Measurements from ENCODE around the gene PIWIL4.
"Not testable (repeated sequence)": the region's sequence is repeated elsewhere in the genome, so short reads cannot be mapped to it uniquely, and the experiment has no call there.

The PIWIL4 gene

GRCh38 chr11:94586546-94586945 is 19.4 kb downstream of the PIWIL4 start:
- no peak for DNase-seq

DNA sequence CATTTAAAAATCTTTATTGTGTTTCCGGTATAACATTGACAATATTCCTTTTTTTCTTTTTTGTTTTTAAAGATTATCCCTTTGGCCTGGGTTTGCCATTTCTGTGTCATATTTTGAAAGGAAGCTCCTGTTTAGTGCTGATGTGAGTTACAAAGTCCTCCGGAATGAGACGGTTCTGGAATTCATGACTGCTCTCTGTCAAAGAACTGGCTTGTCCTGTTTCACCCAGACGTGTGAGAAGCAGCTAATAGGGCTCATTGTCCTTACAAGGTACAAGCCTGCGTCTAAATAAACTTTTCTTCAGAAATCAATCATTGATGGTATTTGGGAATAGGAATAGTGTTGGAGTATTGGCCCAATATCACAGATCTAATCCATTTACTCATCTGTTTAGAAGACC is 19.8 kb downstream of the PIWIL4 start:
- DNase-seq = no peak

GRCh38 chr11:94588366-94588942 is 21.3 kb downstream of the PIWIL4 start:
- DNase-seq = no peak

DNA sequence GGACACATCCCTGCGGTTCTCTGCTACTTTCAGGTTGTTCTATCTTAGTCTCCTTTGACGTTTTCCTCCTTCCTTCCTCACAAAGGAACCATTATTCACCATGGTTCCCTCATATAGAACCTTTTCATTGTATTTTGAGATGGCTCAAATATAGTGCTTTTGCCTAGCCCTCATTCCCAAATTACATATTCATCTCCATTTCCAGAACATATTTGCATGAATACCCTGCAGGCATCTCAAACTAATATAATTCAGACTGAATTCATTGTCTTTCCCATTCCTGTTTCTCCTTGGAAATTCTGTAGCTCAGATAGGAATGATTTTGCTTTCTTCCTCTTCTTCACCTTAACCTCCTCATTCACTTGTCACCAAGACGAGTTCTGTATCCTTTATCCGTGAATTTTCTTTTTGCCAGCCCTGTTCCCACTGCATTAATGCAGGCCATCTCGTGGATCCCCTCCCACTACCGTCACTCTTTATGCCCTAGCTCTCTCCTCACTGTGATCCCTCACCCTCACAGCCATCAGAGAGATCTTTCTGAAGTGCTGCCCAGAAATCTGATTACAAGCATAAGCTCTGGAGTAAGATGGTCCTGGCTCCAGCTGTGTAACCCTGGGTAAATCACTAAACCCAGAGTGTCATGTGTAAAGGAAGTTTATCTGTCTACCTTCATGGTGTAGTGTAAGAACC is 23.3 kb downstream of the PIWIL4 start:
- no peak for DNase-seq

GRCh38 chr11:94593030-94593429 is 25.9 kb downstream of the PIWIL4 start:
- DNase-seq = no peak

- no peak for DNase-seq
Measured at GRCh38 chr11:94595076-94595475, 27.9 kb downstream of the PIWIL4 start.

GRCh38 chr11:94597896-94598295 is 30.7 kb downstream of the PIWIL4 start:
- peak; percentile 18 for DNase-seq

GRCh38 chr11:94599510-94599909 is 32.3 kb downstream of the PIWIL4 start:
- no peak for DNase-seq

DNA sequence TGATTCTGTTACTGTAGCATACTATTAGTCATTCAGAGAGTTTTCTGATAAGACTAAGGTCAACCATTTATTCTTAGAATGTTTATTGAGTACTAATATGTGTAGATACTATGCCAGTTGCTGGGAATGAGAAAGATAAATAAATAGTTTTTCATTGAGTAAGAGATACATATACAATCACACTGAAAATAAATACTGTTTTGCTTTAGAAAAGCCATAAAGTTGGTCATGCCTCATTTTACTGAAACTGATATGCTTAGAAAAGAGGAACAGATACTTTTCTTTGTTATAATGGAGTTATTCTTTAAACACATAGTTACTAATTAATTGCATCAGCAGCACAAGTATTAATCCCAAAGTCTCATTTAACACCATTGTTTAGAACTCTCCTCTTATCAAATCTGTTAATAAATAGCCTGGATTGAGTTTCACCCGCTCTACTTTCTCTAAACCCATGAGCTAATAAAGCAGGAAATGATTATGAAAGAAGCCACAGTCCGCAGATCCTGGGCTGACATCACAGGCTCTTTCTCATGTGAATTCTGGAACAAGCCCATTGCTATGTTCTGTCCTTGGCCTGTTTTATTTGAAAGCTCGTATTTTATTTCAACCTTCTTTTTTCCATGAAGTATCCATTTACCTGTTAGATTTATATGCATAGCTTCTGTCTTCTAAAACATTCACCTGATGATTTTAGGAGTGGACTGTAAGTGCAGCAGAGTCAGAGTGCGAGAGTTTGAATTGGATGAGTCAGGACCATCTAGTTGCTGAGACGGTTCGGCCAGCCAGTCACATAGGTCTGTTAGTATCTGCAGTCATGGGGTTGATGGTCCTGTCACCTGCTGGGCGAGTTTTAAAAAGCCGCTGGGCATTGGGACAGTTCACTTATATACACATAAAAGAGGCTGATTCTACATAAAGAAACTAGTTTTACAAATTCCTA is 35.5 kb downstream of the PIWIL4 start:
- peak; percentile 86 for DNase-seq

- no peak for DNase-seq
Measured at GRCh38 chr11:94603587-94603986, 36.4 kb downstream of the PIWIL4 start.

DNA sequence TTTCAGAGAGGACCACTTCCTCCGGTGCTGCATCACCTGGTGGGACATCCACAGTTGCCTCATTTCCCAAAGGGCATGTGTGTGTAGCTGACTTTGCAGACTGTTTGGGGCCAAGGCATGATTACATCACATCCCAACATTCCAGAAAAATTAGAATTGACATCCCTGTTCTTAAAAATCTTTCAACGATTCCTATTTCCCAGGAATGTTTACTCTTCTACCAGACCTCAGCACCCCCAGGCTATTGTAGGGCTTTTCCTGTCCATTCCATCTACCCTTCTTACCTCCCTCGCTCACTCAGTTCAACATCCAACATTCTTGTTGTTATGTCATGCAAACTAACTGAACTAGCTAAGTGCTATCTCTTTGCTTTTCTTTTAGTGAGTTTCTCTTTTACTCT is 37.3 kb downstream of the PIWIL4 start:
- DNase-seq = no peak

- no peak for DNase-seq
Measured at GRCh38 chr11:94613120-94613519, 46.0 kb downstream of the PIWIL4 start.

DNA sequence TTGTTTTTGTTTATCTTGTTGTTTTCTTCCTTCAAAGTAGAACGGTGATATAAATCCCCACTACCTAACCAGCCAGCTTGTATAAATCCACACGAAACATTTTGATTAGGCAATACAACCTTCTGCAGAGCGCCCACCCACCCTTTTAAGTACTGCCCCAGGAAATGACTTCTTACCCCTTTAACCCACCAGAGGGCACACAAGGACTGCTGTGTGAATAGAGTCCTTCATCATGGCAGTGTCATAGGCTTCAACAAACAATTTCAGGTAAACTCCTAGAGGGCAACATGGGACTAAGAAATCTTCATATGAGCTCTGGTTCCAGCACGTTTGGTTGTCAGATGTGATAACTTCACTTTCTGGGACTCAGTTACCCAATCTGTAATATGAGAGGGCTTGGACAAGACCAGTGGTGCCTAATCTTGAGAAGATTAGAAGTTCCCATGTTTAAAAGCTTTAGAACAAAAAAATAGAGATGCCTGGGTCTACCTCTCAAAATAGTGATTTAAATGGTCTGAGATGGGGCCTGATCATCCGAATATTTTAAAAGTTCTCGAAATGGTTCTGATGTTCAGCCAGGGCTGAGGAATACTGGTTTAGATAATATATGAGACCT is 56.1 kb downstream of the PIWIL4 start:
- peak; percentile 65 for DNase-seq

DNA sequence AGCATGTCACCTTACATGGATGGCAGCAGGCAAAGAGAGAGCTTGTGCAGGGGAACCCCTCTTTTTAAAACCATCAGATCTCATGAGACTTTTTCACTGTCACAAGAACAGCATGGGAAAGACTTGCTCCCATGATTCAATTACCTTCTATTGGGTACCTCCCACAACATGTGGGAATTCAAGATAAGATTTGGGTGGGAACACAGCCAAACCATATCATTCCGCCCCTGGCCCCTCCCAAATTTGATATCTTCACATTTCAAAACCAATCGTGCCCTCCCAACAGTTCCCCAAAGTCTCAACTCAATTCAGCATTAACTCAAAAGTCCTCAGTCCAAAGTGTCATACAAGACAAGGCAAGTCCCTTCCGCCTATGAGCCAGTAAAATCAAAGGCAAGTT is 58.3 kb downstream of the PIWIL4 start:
- DNase-seq = not testable (repeated sequence)

GRCh38 chr11:94627003-94627560 is 59.9 kb downstream of the PIWIL4 start:
- DNase-seq = not testable (repeated sequence)

DNA sequence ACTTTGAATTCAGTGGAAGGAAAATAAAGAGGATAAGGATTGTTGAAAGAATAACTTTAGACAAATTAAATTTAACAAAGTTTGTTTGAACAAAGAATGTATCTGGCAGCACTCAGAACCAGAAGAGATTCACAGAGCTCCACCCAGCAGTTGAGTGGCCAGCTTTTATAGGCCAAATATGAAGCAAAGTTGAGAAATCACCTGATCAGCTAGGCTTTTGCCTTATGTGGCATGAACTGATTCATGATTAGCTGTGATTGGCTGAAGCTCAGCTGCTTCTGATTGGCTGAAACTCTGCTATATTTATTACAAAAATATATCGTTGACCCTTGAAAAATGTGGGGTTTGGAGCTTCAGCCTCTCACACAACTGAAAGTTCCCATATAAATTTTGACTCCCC is 62.6 kb downstream of the PIWIL4 start:
- peak; percentile 35 for DNase-seq

- peak; percentile 35 for DNase-seq
Measured at GRCh38 chr11:94630221-94630620, 63.1 kb downstream of the PIWIL4 start.

GRCh38 chr11:94632356-94632755 is 65.2 kb downstream of the PIWIL4 start:
- no peak for DNase-seq

- DNase-seq = peak; percentile 15
Measured at GRCh38 chr11:94635072-94635471, 67.9 kb downstream of the PIWIL4 start.

- DNase-seq = no peak
Measured at GRCh38 chr11:94636388-94636949, 69.3 kb downstream of the PIWIL4 start.

GRCh38 chr11:94638301-94638901 is 71.2 kb downstream of the PIWIL4 start:
- DNase-seq = peak; percentile 72

DNA sequence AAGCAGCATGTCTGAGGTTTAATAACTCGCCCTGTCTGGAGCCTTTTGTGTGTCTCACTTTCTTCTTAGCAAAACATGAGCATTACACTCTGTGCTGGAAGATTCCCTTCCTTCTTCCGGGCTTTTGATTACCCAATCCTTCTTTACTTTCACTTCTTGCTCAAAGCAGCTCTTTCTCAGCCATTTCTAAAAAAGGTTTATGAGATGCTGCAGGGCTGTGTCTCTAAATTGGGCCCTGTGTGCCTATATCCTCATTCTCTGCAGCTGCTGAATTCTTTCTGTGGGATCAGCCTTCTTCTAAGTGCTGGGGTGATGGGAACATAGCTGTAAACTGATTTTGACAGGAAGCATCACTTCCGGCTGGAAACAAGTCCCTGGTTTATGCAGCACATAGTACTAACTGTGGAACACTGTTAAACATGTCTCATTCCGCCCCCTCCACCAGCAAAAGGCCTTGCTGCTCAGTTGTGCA is 71.8 kb downstream of the PIWIL4 start:
- peak; percentile 96 for DNase-seq

Measured in MV-4-11 (cell line).